Right ventricle myocardium superior (tissue), 1 donor: ENCODE data around the gene UBE2Q1. TPM values are rescaled to one million over a fixed set of nuclear protein-coding genes. Genes with fewer than 3 reads are reported as not detected.

Experiments
- ATAC-seq: fragments of 200-7000 bp; cut with Tn5 transposase; one replicate; pipeline ENCODE4 v1.9.1; 2020; ENCODE audit warnings: mild to moderate bottlenecking; ENCODE audit not compliant: poor library complexity
- DNase-seq: peaks from one replicate; pipeline ENCODE4 v3.0.0-alpha.2; 2020
- intact Hi-C: fragments of 100-400 bp; cut with DNase I; formaldehyde crosslinking; loops from one replicate; pipeline ENCODE4 v1.11.2; 2022
- total RNA-seq: library from RNA; stranded (reverse); fragmentation: NEBNext Ultra II Directional; extraction: Animal tissue kit (Norgen Biotek cat#: 25700); gene quantifications from one replicate; pipeline ENCODE4 v1.2.1, GENCODE V29; 2021
- donor health status: DM: no; HTN: yes; CAD: no; lungs with severe emphysema.

UBE2Q1 gene
- total RNA-seq, 1 donor from 2014 or later: 46.6 TPM

- DNase-seq (no peak), ATAC-seq (no peak)
- intact Hi-C loops: no loop called here
Observed at GRCh38 chr1:154581766-154582165, 23.3 kb upstream of the UBE2Q1 start.

GRCh38 chr1:154579374-154579773, 20.9 kb upstream of the UBE2Q1 start:
- ATAC-seq (no peak), DNase-seq (no peak)
- intact Hi-C loops: no loop called here

GRCh38 chr1:154578058-154578418, 19.6 kb upstream of the UBE2Q1 start:
- DNase-seq (no peak), ATAC-seq (peak; percentile 64)
- intact Hi-C loops: no loop called here

- intact Hi-C loops: no loop called here
- ATAC-seq: no peak
- no peak for DNase-seq
Observed at GRCh38 chr1:154577346-154578057, 19.0 kb upstream of the UBE2Q1 start.

- intact Hi-C loops: no loop called here
- ATAC-seq (no peak), DNase-seq (no peak)
Observed at GRCh38 chr1:154575951-154576566, 17.6 kb upstream of the UBE2Q1 start.

GRCh38 chr1:154575147-154575927, 16.9 kb upstream of the UBE2Q1 start:
- no peak for ATAC-seq
- intact Hi-C loops: no loop called here
- no peak for DNase-seq

GRCh38 chr1:154574716-154575115, 16.3 kb upstream of the UBE2Q1 start:
- intact Hi-C loops: no loop called here
- no peak for ATAC-seq
- DNase-seq: no peak

GRCh38 chr1:154573168-154573510, 14.7 kb upstream of the UBE2Q1 start:
- ATAC-seq: no peak
- DNase-seq: no peak
- intact Hi-C loops: no loop called here

GRCh38 chr1:154572468-154573167, 14.2 kb upstream of the UBE2Q1 start:
- ATAC-seq (no peak), DNase-seq (no peak)
- intact Hi-C loops: no loop called here

- DNase-seq (no peak), ATAC-seq (no peak)
- intact Hi-C loops: no loop called here
Observed at GRCh38 chr1:154571964-154572288, 13.5 kb upstream of the UBE2Q1 start.

- intact Hi-C loops: no loop called here
- DNase-seq (no peak), ATAC-seq (no peak)
Observed at GRCh38 chr1:154571244-154571963, 12.9 kb upstream of the UBE2Q1 start.

GRCh38 chr1:154568157-154568815, 9.8 kb upstream of the UBE2Q1 start:
- DNase-seq (no peak), ATAC-seq (peak; percentile 14)
- intact Hi-C loops: loop anchor here (10.0 kb wide), 2 partner anchors 97 to 197 kb away; no protein-coding TSS in a partner anchor

GRCh38 chr1:154567386-154568156, 9.1 kb upstream of the UBE2Q1 start, which contains the start of gene CHRNB2:
TSS of gene CHRNB2 (plus strand) at chr1:154567778. CDS start at chr1:154568045, 267 bp downstream.
- DNase-seq (peak; percentile 82), ATAC-seq (peak; percentile 99)
- intact Hi-C loops: loop anchor here (10.0 kb wide), 2 partner anchors 97 to 197 kb away; no protein-coding TSS in a partner anchor

GRCh38 chr1:154565876-154566275, 7.4 kb upstream of the UBE2Q1 start:
- no peak for ATAC-seq
- DNase-seq: no peak
- intact Hi-C loops: loop anchor here (10.0 kb wide), 2 partner anchors 99 to 199 kb away; no protein-coding TSS in a partner anchor

GRCh38 chr1:154559466-154560044, 1.1 kb upstream of the UBE2Q1 start:
- peak; percentile 85 for DNase-seq
- peak; percentile 80 for ATAC-seq
- intact Hi-C loops: loop anchor here (5.0 to 10.0 kb wide), 3 partner anchors 105 to 323 kb away; no protein-coding TSS in a partner anchor

GRCh38 chr1:154558720-154559465, 431 bp upstream of the UBE2Q1 start:
- ATAC-seq: peak; percentile 97
- intact Hi-C loops: no loop called here
- peak; percentile 99 for DNase-seq
